ENCODE results near the gene OSTF1. TPM values are rescaled to one million over a fixed set of nuclear protein-coding genes. Genes with fewer than 3 reads are reported as not detected.

OSTF1 gene
- total RNA-seq, 1 donor from 2014 or later = 18.9 TPM

GRCh38 chr9:75130621-75131230 is 42.4 kb downstream of the OSTF1 start:
- no peak for DNase-seq
- peaks cover 52% of the 10 kb centered on the region for H3K36me3 ChIP-seq
- intact Hi-C loops (cut with micrococcal nuclease) = no loop called here

GRCh38 chr9:75131700-75132099 is 43.4 kb downstream of the OSTF1 start:
- Histone ChIP-seq H3K27me3 (ENCODE audit: low read depth) (no peaks in the 10 kb centered on the region), H3K4me3 (no peak overlapping the region), H3K9me3 (replicated peaks) (no peaks in the 10 kb centered on the region), H3K27ac (replicated peaks) (no peak overlapping the region), H3K4me1 (no peaks in the 10 kb centered on the region), H3K36me3 (peaks cover 58% of the 10 kb centered on the region)
- DNase-seq = no peak
- intact Hi-C loops (cut with micrococcal nuclease) = no loop called here
- TF ChIP-seq CTCF (IDR thresholded peaks at IDR 0.05; ENCODE audit: borderline replicate concordance) = no peak

More at GRCh38 chr9:75130621-75131230, 42.4 kb downstream of the OSTF1 start:
- no peaks in the 10 kb centered on the region for H3K27me3 ChIP-seq (ENCODE audit: low read depth)
- H3K27ac ChIP-seq (replicated peaks) = no peak overlapping the region
- no peaks in the 10 kb centered on the region for H3K9me3 ChIP-seq (replicated peaks)
- TF ChIP-seq CTCF (IDR thresholded peaks at IDR 0.05; ENCODE audit: borderline replicate concordance) = no peak
- H3K4me3 ChIP-seq = no peak overlapping the region
- no peaks in the 10 kb centered on the region for H3K4me1 ChIP-seq

DNA sequence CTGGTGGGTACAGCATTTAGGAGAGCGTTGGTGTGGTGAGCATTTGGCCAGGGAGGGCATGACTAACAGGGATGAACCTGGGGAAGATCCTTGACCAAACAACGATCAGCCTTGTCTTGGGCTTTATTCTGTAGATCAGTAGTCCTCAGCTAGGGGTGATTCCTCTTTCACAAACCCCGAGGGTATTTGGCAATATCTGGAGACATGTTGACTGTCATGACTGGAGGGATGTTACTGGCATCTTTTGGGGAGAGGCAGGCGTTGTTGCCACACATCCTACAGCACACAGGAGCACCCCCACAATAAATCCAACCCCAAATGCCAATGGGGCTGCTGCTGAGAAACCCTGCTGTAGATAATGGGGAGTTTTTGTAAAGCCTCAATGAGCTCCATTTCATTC is 43.9 kb downstream of the OSTF1 start:
- no peak for TF ChIP-seq CTCF (IDR thresholded peaks at IDR 0.05; ENCODE audit: borderline replicate concordance)
- peaks cover 63% of the 10 kb centered on the region for H3K36me3 ChIP-seq
- H3K4me3 ChIP-seq = no peak overlapping the region
- intact Hi-C loops (cut with micrococcal nuclease) = no loop called here
- DNase-seq = no peak
- H3K9me3 ChIP-seq (replicated peaks) = no peaks in the 10 kb centered on the region
- no peak overlapping the region for H3K27ac ChIP-seq (replicated peaks)
- H3K27me3 ChIP-seq (ENCODE audit: low read depth) = no peaks in the 10 kb centered on the region
- no peaks in the 10 kb centered on the region for H3K4me1 ChIP-seq

DNA sequence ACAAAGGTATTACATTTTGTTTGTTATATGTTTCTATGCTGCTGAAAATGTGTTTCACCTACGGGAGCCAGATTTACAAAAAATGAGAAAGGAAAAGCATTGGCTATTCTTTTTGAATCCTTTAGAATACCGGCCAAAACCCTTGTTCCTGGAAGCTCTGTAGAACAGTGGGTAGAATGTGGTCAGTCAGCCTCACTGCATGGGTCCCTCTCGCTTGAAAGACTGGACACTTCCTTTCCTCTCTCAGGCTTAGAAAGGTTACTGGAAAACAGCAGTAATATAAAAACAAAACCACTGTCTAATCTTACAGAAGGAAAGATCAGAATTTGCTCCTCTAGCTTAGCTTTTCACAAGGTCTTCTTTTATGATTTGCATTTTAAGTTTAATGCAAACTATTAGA is 45.1 kb downstream of the OSTF1 start:
- Histone ChIP-seq H3K4me1 (no peaks in the 10 kb centered on the region), H3K27ac (replicated peaks) (no peak overlapping the region), H3K9me3 (replicated peaks) (no peaks in the 10 kb centered on the region), H3K4me3 (no peak overlapping the region), H3K36me3 (peaks cover 74% of the 10 kb centered on the region), H3K27me3 (ENCODE audit: low read depth) (no peaks in the 10 kb centered on the region)
- intact Hi-C loops (cut with micrococcal nuclease) = no loop called here
- no peak for DNase-seq
- TF ChIP-seq CTCF (IDR thresholded peaks at IDR 0.05; ENCODE audit: borderline replicate concordance) = no peak

GRCh38 chr9:75134495-75134894 is 46.2 kb downstream of the OSTF1 start:
- Histone ChIP-seq H3K4me3 (no peak overlapping the region), H3K36me3 (peaks cover 75% of the 10 kb centered on the region), H3K4me1 (no peaks in the 10 kb centered on the region), H3K27me3 (ENCODE audit: low read depth) (no peaks in the 10 kb centered on the region), H3K27ac (replicated peaks) (no peak overlapping the region), H3K9me3 (replicated peaks) (no peaks in the 10 kb centered on the region)
- no peak for DNase-seq
- intact Hi-C loops (cut with micrococcal nuclease) = no loop called here
- TF ChIP-seq CTCF (IDR thresholded peaks at IDR 0.05; ENCODE audit: borderline replicate concordance) = no peak

Measured in left ventricle myocardium inferior (tissue), 1 donor.